GM23338 (cell line): ENCODE data around the gene WDR12. TPM values are rescaled to one million over a fixed set of nuclear protein-coding genes. Genes with fewer than 3 reads are reported as not detected.

ENCODE experiments used
- ATAC-seq: fragments of 200-7000 bp; cut with Tn5 transposase; 3 replicates; pipeline ENCODE4 v1.9.1; 2020
- DNase-seq: peaks from one replicate; pipeline ENCODE4 v3.0.0-alpha.2; 2015; ENCODE audit warnings: low spot score
- H2AFZ ChIP-seq: fragments of 200-600 bp; sonication (generic); 2 replicates; pipeline ENCODE4 v1.8.0; 2016; ENCODE audit warnings: antibody characterized with exemption, mild to moderate bottlenecking, moderate library complexity
- H3F3A ChIP-seq: fragments of 200-600 bp; sonication (generic); replicated peaks from 2 replicates; pipeline ENCODE4 v1.8.0; 2017; ENCODE audit warnings: antibody characterized with exemption, mixed run types, low read depth
- H3K27ac ChIP-seq: fragments of 200-600 bp; sonication (generic); 2 replicates; pipeline ENCODE4 v1.6.1; 2016; ENCODE audit warnings: low read depth
- H3K27me3 ChIP-seq: fragments of 200-600 bp; sonication (generic); 2 replicates; pipeline ENCODE4 v1.8.0; 2016; ENCODE audit warnings: mild to moderate bottlenecking, mixed run types, moderate library complexity; ENCODE audit not compliant: insufficient read depth
- H3K36me3 ChIP-seq: fragments of 200-600 bp; sonication (generic); 2 replicates; pipeline ENCODE4 v1.8.0; 2016; ENCODE audit warnings: mild to moderate bottlenecking; ENCODE audit not compliant: insufficient read depth
- H3K4me1 ChIP-seq: fragments of 200-600 bp; sonication (generic); 2 replicates; pipeline ENCODE4 v1.8.0; 2016; ENCODE audit warnings: mild to moderate bottlenecking, moderate library complexity; ENCODE audit not compliant: insufficient read depth
- H3K4me2 ChIP-seq: fragments of 200-600 bp; sonication (generic); 2 replicates; pipeline ENCODE4 v1.7.1; 2017; ENCODE audit warnings: mixed run types
- H3K4me3 ChIP-seq: fragments of 200-600 bp; sonication (generic); 2 replicates; pipeline ENCODE4 v1.6.1; 2016; ENCODE audit warnings: mixed run types
- H3K79me2 ChIP-seq: fragments of 200-600 bp; sonication (generic); replicated peaks from 2 replicates; pipeline ENCODE4 v1.8.0; 2017; ENCODE audit warnings: mild to moderate bottlenecking; ENCODE audit not compliant: insufficient read depth
- H3K9me2 ChIP-seq: fragments of 200-600 bp; sonication (generic); 2 replicates; pipeline ENCODE4 v1.8.0; 2017; ENCODE audit not compliant: insufficient read depth
- H4K20me1 ChIP-seq: fragments of 200-600 bp; sonication (generic); replicated peaks from 2 replicates; pipeline ENCODE4 v1.8.0; 2017; ENCODE audit warnings: mild to moderate bottlenecking; ENCODE audit not compliant: insufficient read depth
- H3K27ac Mint-ChIP-seq: 2 replicates; pipeline ENCODE4 v1.8.0; 2020; ENCODE audit warnings: inconsistent platforms, mild to moderate bottlenecking, moderate library complexity, mixed read lengths
- H3K27me3 Mint-ChIP-seq: 3 replicates; pipeline ENCODE4 v1.8.0; 2022; ENCODE audit warnings: low read depth, mild to moderate bottlenecking, moderate library complexity, mixed read lengths, inconsistent platforms; ENCODE audit not compliant: insufficient read depth, poor library complexity
- H3K36me3 Mint-ChIP-seq: 3 replicates; pipeline ENCODE4 v1.8.0; 2021; ENCODE audit warnings: low read depth, mild to moderate bottlenecking, inconsistent platforms, moderate library complexity, mixed read lengths
- H3K4me1 Mint-ChIP-seq: 3 replicates; pipeline ENCODE4 v1.8.0; 2020; ENCODE audit warnings: mild to moderate bottlenecking, inconsistent platforms, mixed read lengths
- H3K4me3 Mint-ChIP-seq: 3 replicates; pipeline ENCODE4 v1.8.0; 2021; ENCODE audit warnings: moderate library complexity, mild to moderate bottlenecking, inconsistent platforms, mixed read lengths
- H3K9me3 Mint-ChIP-seq: 3 replicates; pipeline ENCODE4 v1.8.0; 2020; ENCODE audit warnings: moderate library complexity, mild to moderate bottlenecking, inconsistent platforms, mixed read lengths
- CTCF ChIP-seq, 2 experiments: fragments of 200-600 bp in 1 of 2; sonication (generic) in 1 of 2; conservative IDR thresholded peaks; 2 replicates each; pipeline versions ENCODE4 v1.5.1 to v1.6.1; 2016 to 2017; ENCODE audit warnings: antibody characterized with exemption in 2 of 2, low read depth in 2 of 2, mild to moderate bottlenecking in 2 of 2, moderate library complexity in 1 of 2
- EZH2 ChIP-seq: fragments of 200-600 bp; sonication (generic); IDR thresholded peaks from one replicate; pipeline ENCODE4 v1.8.0; 2017; ENCODE audit warnings: antibody characterized with exemption, mild to moderate bottlenecking, low read depth; ENCODE audit not compliant: unreplicated experiment
- EZH2phosphoT487 ChIP-seq: fragments of 200-600 bp; sonication (generic); IDR thresholded peaks from one replicate; pipeline ENCODE4 v1.8.1; 2018; ENCODE audit warnings: antibody characterized with exemption; ENCODE audit not compliant: unreplicated experiment
- JUNB ChIP-seq: IDR thresholded peaks from one replicate; pipeline ENCODE4 v1.6.1; 2016; ENCODE audit warnings: antibody characterized with exemption; ENCODE audit not compliant: unreplicated experiment
- NANOG ChIP-seq: IDR thresholded peaks from 2 replicates; pipeline ENCODE4 v1.6.1; 2016; ENCODE audit warnings: antibody characterized with exemption, borderline replicate concordance
- REST ChIP-seq: IDR thresholded peaks from one replicate; pipeline ENCODE4 v1.6.1; 2018; ENCODE audit warnings: antibody characterized with exemption; ENCODE audit not compliant: unreplicated experiment
- polyA plus RNA-seq: library from polyadenylated mRNA; unstranded; fragments of >200 nt; fragmentation: Nextera tagmentation; extraction: Ambion mirVana; gene quantifications from 2 replicates; pipeline ENCODE4 v1.2.1, GENCODE V29; 2016
- total RNA-seq: library from RNA; depleted of rRNA; stranded (reverse); fragments of >200 nt; shearing (Covaris generic); gene quantifications from 2 replicates; pipeline ENCODE4 v1.2.3, GENCODE V29; 2014
- TF ChIP-seq, protein P1 (sequence below): fragments of 250-450 bp; sonication (Bioruptor Pico); IDR thresholded peaks from 2 replicates; pipeline ENCODE4 v1.5.0; 2020; ENCODE audit warnings: mild to moderate bottlenecking, moderate library complexity

Gene WDR12
- total and polyA plus RNA-seq, 2 experiments from 2014 or later, result 98.1 to 240 TPM

DNA sequence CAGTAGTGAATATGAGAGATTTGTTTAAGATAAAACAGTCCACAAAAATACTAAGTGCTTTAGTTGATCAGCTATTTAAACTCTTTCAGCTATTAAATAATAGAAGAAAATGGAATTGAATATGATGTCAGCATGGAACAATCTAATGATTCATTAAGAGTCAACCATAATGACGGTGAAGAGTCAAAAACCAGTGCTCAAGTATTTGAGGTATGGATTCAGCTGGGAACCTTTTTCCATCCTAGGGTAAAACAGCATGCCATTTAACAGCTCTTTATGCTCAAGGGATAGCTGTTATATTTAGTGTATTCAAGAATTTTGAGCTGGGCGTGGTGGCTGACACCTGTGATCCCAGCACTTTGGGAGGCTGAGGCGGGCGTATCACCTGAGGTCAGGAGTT is 30.3 kb upstream of the WDR12 start:
- no peak for ATAC-seq

DNA sequence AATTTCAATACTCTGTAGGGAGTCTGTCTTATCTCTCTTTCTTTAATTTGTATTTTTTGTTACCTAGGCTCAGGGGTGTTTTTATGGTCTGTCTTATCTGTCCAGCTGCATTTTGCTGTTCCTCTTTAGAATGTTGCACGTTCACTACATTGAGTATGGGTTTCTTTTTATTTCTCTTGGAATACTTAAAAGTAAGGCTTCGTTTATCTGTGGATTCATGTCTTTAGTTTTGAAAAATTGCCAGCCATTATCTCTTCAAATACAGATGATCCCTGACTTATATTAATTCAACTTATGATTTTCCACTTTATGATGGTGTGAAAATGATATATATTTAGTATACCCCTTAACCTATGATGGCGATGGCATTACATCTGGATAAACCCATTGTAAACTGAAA is 27.5 kb upstream of the WDR12 start:
- no peak overlapping the region for H3K4me2 ChIP-seq
- H3F3A ChIP-seq, result no peaks in the 10 kb centered on the region
- no peaks in the 10 kb centered on the region for H3K36me3 Mint-ChIP-seq
- H3K4me1 ChIP-seq, result no peaks in the 10 kb centered on the region
- H3K27ac Mint-ChIP-seq, result no peak overlapping the region
- no peaks in the 10 kb centered on the region for H3K9me3 Mint-ChIP-seq
- H3K27me3 Mint-ChIP-seq, result no peaks in the 10 kb centered on the region
- H4K20me1 ChIP-seq, result no peaks in the 10 kb centered on the region
- ATAC-seq (no peak), DNase-seq (no peak)
- H2AFZ ChIP-seq, result no peak overlapping the region
- no peaks in the 10 kb centered on the region for H3K79me2 ChIP-seq
- no peaks in the 10 kb centered on the region for H3K36me3 ChIP-seq
- H3K27ac ChIP-seq, result no peak overlapping the region
- no peaks in the 10 kb centered on the region for H3K9me2 ChIP-seq
- no peak overlapping the region for H3K4me3 ChIP-seq
- H3K4me3 Mint-ChIP-seq, result no peak overlapping the region
- H3K27me3 ChIP-seq, result no peaks in the 10 kb centered on the region
- peaks cover 5% of the 10 kb centered on the region; the same call in 2 of the 3 replicates for H3K4me1 Mint-ChIP-seq
- TF ChIP-seq, protein P1, sequence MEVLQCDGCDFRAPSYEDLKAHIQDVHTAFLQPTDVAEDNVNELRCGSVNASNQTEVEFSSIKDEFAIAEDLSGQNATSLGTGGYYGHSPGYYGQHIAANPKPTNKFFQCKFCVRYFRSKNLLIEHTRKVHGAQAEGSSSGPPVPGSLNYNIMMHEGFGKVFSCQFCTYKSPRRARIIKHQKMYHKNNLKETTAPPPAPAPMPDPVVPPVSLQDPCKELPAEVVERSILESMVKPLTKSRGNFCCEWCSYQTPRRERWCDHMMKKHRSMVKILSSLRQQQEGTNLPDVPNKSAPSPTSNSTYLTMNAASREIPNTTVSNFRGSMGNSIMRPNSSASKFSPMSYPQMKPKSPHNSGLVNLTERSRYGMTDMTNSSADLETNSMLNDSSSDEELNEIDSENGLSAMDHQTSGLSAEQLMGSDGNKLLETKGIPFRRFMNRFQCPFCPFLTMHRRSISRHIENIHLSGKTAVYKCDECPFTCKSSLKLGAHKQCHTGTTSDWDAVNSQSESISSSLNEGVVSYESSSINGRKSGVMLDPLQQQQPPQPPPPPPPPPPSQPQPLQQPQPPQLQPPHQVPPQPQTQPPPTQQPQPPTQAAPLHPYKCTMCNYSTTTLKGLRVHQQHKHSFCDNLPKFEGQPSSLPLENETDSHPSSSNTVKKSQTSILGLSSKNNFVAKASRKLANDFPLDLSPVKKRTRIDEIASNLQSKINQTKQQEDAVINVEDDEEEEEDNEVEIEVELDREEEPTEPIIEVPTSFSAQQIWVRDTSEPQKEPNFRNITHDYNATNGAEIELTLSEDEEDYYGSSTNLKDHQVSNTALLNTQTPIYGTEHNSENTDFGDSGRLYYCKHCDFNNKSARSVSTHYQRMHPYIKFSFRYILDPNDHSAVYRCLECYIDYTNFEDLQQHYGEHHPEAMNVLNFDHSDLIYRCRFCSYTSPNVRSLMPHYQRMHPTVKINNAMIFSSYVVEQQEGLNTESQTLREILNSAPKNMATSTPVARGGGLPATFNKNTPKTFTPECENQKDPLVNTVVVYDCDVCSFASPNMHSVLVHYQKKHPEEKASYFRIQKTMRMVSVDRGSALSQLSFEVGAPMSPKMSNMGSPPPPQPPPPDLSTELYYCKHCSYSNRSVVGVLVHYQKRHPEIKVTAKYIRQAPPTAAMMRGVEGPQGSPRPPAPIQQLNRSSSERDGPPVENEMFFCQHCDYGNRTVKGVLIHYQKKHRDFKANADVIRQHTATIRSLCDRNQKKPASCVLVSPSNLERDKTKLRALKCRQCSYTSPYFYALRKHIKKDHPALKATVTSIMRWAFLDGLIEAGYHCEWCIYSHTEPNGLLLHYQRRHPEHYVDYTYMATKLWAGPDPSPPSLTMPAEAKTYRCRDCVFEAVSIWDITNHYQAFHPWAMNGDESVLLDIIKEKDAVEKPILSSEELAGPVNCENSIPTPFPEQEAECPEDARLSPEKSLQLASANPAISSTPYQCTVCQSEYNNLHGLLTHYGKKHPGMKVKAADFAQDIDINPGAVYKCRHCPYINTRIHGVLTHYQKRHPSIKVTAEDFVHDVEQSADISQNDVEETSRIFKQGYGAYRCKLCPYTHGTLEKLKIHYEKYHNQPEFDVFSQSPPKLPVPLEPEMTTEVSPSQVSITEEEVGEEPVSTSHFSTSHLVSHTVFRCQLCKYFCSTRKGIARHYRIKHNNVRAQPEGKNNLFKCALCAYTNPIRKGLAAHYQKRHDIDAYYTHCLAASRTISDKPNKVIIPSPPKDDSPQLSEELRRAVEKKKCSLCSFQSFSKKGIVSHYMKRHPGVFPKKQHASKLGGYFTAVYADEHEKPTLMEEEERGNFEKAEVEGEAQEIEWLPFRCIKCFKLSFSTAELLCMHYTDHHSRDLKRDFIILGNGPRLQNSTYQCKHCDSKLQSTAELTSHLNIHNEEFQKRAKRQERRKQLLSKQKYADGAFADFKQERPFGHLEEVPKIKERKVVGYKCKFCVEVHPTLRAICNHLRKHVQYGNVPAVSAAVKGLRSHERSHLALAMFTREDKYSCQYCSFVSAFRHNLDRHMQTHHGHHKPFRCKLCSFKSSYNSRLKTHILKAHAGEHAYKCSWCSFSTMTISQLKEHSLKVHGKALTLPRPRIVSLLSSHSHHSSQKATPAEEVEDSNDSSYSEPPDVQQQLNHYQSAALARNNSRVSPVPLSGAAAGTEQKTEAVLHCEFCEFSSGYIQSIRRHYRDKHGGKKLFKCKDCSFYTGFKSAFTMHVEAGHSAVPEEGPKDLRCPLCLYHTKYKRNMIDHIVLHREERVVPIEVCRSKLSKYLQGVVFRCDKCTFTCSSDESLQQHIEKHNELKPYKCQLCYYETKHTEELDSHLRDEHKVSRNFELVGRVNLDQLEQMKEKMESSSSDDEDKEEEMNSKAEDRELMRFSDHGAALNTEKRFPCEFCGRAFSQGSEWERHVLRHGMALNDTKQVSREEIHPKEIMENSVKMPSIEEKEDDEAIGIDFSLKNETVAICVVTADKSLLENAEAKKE (CRISPR knock-in tag), result no peak
- TF ChIP-seq EZH2phosphoT487, result no peak
- TF ChIP-seq REST, result no peak

More for the DNA sequence above, 30.3 kb upstream of the WDR12 start:
- no peaks in the 10 kb centered on the region for H4K20me1 ChIP-seq
- TF ChIP-seq EZH2, result no peak
- no peak for TF ChIP-seq NANOG
- no peak for TF ChIP-seq JUNB
- no peak for TF ChIP-seq CTCF (conservative IDR thresholded peaks at IDR 0.05; ENCODE audit: low read depth in 2 of 2)
- peaks cover 3% of the 10 kb centered on the region; the same call in 1 of the 2 replicates for H3K36me3 ChIP-seq
- H3K4me3 ChIP-seq, result no peak overlapping the region
- no peak overlapping the region for H3K4me2 ChIP-seq
- no peaks in the 10 kb centered on the region for H3F3A ChIP-seq
- peaks cover 5% of the 10 kb centered on the region; the same call in 2 of the 3 replicates for H3K4me1 Mint-ChIP-seq
- no peaks in the 10 kb centered on the region for H3K9me2 ChIP-seq
- H3K36me3 Mint-ChIP-seq, result peaks cover 21% of the 10 kb centered on the region
- H3K27ac ChIP-seq, result no peak overlapping the region
- DNase-seq, result no peak
- H3K79me2 ChIP-seq, result no peaks in the 10 kb centered on the region
- peaks cover 15% of the 10 kb centered on the region for H3K9me3 Mint-ChIP-seq
- H2AFZ ChIP-seq, result no peak overlapping the region
- no peaks in the 10 kb centered on the region for H3K4me1 ChIP-seq
- no peaks in the 10 kb centered on the region for H3K27me3 ChIP-seq
- no peak overlapping the region for H3K4me3 Mint-ChIP-seq
- no peaks in the 10 kb centered on the region for H3K27me3 Mint-ChIP-seq
- H3K27ac Mint-ChIP-seq, result no peak overlapping the region
